H7 (cell line): ENCODE data around the gene REEP3. TPM values are rescaled to one million over a fixed set of nuclear protein-coding genes. Genes with fewer than 3 reads are reported as not detected.
"Not testable (repeated sequence)": the region's sequence is repeated elsewhere in the genome, so short reads cannot be mapped to it uniquely, and the experiment has no call there.

Source experiments
- DNase-seq: peaks from one replicate; pipeline ENCODE4 v3.0.0; 2012
- H3K27me3 ChIP-seq: 2 replicates; pipeline ENCODE4 v1.6.0; 2011; ENCODE audit warnings: mild to moderate bottlenecking, low read length; ENCODE audit not compliant: control insufficient read depth, insufficient read depth
- H3K36me3 ChIP-seq: replicated peaks from 2 replicates; pipeline ENCODE4 v1.5.1; 2011; ENCODE audit warnings: low read length; ENCODE audit not compliant: control insufficient read depth, insufficient read depth
- H3K4me3 ChIP-seq: 2 replicates; pipeline ENCODE4 v1.5.1; 2011; ENCODE audit warnings: low read depth, mild to moderate bottlenecking, control low read depth, low read length, moderate library complexity; ENCODE audit not compliant: insufficient read depth
- total RNA-seq: library from RNA; depleted of rRNA; stranded (reverse); fragments of >200 nt; shearing (Covaris generic); gene quantifications from 2 replicates; pipeline ENCODE4 v1.2.3, GENCODE V29; 2014; rRNA removed

REEP3 gene, protein sequence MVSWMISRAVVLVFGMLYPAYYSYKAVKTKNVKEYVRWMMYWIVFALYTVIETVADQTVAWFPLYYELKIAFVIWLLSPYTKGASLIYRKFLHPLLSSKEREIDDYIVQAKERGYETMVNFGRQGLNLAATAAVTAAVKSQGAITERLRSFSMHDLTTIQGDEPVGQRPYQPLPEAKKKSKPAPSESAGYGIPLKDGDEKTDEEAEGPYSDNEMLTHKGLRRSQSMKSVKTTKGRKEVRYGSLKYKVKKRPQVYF
- total RNA-seq, result 16.1 and 24.5 TPM in 2 replicates

DNA sequence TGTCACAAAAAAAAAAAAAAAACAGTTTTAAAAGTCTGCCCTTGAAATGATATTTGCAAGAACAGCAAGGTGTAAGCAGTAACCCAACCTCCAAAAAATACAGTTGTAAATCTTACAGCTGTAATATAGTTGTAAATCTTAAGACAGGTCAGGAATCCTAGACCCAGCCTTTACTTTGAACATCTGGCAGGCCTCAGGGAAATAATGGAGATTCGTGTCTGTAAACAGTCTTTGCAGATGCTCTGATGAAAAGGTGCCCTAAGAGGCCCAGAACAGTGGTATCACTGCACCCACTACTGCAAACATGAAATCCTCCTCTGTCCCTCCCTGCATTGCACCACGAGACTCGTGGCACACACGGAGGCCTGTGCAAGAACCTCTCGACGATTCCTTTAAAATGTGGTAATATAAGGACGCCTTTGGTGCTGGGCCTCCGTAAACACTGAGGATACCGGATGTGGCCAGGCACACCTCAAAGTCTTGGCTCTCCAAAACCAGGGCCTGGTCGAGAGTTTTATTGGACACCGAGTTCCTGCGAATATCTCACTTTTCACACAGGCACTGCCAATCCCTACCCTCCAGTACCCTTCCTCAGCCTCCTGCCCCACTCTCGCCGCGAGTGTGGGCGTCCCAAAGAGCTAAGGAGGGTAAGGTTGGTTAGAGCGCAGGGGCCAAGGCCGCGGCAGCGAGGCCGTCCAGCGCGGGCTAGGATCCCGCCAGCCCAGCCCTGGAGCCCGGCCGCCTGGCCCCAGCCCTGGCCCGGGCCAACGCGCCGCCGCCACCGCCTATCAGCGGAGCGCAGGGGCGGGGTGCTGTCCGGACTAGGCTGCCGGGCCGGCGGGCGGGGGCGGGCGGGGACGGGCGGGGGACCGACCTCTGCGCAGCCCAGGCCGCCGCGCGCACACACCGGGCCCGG lies at the start of gene REEP3:
Gene REEP3 (plus strand): TSS at position 902 of the 916 bp plus-strand sequence. CDS start 145 bp downstream, outside the sequence.
- Histone ChIP-seq H3K27me3 (no peaks in the 10 kb centered on the region), H3K4me3 (peak within 1 kb of the TSS; percentile 92), H3K36me3 (no peaks in the 10 kb centered on the region)
- peak; percentile 89 for DNase-seq

DNA sequence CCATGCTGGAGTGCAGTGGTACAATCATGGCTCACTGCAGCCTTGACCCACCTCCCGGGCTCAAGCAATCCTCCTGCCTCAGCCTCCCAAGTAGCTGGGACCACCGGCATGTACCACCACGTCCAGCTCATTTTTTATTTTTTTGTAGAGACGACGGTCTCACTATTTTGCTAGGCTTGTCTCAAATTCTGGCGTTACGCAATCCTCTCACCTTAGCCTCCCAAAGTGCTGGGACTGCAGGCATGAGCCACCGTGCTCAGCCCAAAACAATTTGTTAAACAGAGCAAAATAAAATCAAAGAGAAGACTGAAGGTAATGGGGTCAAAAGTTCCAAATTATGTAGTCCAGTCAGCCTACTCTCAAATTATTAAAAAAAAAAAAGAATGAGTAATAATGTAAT lies 46.7 kb upstream of the REEP3 start:
- Histone ChIP-seq H3K4me3 (no peak overlapping the region), H3K27me3 (no peaks in the 10 kb centered on the region), H3K36me3 (no peaks in the 10 kb centered on the region)
- no peak for DNase-seq

DNA sequence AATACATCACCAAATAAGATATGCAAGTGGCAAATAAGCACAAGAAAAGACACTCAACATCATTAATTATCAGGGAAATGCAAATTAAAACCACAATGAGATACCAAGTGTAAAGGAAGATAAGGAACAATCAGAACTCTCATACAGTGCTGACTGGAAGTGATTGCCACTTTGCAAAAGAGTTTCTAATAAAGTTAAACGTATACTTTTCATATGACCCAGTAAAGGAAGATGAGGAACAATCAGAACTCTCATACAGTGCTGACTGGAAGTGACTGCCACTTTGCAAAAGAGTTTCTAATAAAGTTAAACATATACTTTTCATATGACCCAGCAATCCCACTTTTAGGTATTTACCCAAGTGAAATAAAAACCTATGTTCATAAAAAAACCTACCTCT lies 43.3 kb upstream of the REEP3 start:
- H3K27me3 ChIP-seq, result no peaks in the 10 kb centered on the region
- H3K36me3 ChIP-seq, result no peaks in the 10 kb centered on the region
- DNase-seq, result no peak
- no peak overlapping the region for H3K4me3 ChIP-seq

DNA sequence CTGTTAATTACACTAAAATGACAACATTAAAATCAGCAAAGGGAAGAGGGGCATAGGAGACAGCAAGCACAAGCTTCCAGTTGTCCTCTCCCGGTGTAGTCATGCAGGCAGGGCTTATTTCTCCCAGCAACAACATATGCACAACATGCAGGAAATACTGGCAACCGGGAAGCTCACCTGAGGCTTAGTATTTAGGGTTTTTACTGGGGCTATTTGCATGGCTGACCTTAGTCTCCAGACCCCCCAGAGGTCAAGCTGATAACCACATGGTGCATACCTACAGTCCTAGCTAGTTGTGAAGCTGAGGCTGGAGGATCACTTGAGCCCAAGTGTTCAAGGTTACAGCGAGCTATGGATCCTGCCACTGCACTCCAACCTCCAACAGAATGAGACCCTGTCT lies 42.6 kb upstream of the REEP3 start:
- H3K36me3 ChIP-seq, result no peaks in the 10 kb centered on the region
- H3K27me3 ChIP-seq, result no peaks in the 10 kb centered on the region
- no peak overlapping the region for H3K4me3 ChIP-seq
- peak; percentile 36 for DNase-seq

DNA sequence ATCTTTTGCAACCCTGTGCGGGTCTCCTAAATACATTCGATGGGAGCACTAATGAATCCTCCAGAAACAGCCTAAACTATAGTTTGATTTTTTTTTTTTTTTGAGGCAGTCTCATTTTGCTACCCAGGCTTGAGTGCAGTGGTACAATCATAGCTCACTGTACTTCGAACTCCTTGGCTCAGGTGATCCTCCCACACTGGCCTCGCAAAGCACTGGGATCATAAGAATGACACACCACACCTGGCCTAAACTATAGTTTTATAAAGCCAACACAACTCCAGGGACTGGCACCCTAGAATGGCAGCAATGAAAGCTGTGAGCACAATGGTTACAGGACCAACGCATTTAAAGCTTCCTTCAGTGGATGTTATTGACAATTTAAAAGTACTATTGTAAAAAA lies 41.0 kb upstream of the REEP3 start:
- no peaks in the 10 kb centered on the region for H3K27me3 ChIP-seq
- DNase-seq, result no peak

DNA sequence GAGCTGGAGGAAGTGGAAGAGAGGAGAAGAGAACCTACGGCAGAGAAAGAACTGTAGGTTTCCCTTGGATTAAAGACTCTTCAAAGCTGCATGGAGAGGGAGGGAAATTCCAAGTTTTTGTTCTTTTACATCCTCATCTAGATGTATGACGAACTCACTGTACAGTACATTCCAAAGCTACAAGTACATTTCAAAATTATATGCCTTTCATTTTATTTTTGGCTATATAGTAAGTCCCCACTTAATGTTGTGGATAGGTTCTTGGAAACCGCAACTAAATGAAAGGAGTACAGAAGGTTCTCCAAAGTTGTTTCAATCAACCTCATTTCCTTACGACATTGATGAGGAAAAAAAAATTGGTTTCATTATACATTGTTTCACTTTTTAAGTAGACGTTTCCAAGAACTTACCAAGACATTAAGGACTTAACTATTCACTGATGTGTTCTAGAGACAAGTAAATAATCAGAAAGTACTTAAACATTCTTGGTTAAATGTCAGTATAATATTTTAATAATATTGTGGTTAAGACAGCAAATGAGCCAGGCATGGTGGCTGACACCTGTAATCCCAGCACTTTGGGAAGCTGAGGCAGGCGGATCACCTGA lies 39.3 kb upstream of the REEP3 start:
- DNase-seq, result no peak
- no peak overlapping the region for H3K4me3 ChIP-seq
- H3K27me3 ChIP-seq, result no peaks in the 10 kb centered on the region
- no peaks in the 10 kb centered on the region for H3K36me3 ChIP-seq

More for the DNA sequence above, 41.0 kb upstream of the REEP3 start:
- no peaks in the 10 kb centered on the region for H3K36me3 ChIP-seq
- no peak overlapping the region for H3K4me3 ChIP-seq

DNA sequence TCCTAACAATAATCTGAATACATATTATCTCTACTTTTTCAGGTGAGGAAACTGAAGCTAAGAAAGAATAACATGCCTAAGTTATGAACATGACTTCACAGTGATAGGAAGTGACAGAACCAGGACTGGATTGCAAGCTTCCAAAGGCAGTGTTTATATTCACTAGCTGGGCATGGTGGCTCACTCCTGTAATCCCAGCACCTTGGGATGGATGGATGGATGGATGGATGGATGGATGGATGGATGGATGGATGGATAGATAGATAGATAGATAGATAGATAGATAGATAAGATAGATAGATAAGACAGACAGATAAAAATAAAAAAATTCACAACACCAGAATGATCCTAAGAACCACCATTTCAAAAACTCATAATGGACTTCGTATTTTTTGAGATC lies 37.2 kb upstream of the REEP3 start:
- H3K36me3 ChIP-seq, result no peaks in the 10 kb centered on the region
- no peak overlapping the region for H3K4me3 ChIP-seq
- DNase-seq, result no peak
- no peaks in the 10 kb centered on the region for H3K27me3 ChIP-seq

DNA sequence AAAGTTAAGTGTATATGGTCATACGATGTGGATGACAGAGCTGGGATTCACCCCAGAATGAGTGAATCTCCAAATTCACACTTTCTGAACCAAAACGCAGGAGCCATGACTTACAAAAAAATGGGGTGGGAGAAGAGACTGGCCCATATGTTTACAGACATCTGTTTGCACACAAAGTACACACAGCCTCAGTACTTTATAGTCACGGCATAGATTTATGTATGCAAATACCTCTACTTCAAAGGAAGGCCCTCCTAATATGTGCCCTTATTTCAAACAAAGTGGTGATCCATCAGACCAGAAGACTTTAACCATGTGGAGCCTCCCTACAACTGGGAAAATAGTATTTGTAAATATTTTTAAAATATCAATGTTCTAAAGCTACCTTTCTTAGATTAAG lies 33.2 kb upstream of the REEP3 start:
- DNase-seq, result no peak
- H3K4me3 ChIP-seq, result no peak overlapping the region
- H3K36me3 ChIP-seq, result no peaks in the 10 kb centered on the region
- no peaks in the 10 kb centered on the region for H3K27me3 ChIP-seq

DNA sequence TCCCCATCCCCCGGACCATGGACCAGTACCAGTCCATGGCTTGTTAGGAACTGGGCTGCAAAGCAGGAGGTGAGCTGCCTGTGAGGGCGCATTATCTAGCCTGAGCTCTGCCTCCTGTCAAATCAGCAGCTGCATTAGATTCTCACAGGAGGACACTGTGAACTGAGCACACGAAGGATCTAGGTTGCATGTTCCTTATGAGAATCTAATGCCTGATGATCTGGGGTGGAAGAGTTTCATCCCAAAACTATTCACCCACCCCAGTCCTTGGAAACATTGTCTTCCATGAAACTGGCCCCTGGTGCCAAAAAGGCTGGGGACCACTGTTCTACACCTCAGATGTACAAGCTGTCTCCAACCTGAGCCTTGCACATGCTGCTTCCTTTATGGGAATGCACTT lies 31.4 kb upstream of the REEP3 start:
- H3K36me3 ChIP-seq, result no peaks in the 10 kb centered on the region
- H3K27me3 ChIP-seq, result no peaks in the 10 kb centered on the region
- no peak overlapping the region for H3K4me3 ChIP-seq
- no peak for DNase-seq

DNA sequence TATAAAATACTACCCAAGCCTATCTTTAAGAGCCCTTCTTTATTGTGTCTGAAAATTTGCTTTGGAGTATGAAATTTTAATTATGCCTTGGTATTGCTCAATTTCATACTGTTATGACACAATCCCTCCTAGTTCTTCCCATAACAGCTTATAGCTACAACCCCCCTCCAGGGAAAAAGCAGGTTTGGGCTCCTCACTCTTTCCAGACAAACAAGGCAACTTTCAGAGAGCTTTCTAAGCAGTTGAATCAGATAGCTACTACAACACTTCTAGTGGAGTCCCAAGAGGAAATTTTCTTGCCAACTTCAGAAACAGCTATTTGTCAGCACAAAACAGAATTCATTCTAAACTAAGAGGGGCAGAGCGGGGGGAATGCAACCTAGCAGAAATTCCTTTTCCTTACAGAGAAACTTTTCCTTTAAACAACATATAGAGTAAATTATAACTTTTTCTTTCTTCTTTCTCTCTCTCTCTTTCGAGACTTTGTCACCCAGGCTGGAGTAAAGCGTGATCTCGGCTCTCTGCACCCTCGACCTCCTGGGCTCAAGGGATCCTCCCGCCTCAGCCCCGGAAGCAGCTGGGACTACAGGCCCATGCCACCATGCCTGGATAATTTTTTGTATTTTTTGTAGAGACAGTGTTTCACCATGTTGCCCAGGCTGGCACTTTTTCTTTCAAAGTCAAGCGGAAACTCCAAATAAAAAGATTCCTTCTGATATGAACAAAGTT lies 29.4 kb upstream of the REEP3 start:
- no peak for DNase-seq
- H3K36me3 ChIP-seq, result no peaks in the 10 kb centered on the region
- H3K4me3 ChIP-seq, result no peak overlapping the region
- no peaks in the 10 kb centered on the region for H3K27me3 ChIP-seq

DNA sequence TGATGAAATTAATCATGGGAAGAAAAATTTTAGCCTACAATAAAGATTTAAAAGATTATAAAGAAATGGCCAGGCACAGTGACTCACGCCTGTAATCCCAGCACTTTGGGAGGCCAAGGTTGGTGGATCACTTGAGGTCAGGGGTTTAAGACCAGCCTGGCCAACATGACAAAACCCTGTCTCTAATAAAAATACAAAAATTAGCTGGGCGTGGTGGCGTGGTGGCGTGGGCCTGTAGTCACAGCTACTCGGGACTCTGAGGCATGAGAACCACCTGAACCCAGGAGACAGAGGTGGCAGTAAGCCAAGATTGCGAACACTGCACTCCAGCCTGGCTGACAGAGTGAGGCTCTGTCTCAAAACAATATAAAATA lies 28.9 kb upstream of the REEP3 start:
- H3K27me3 ChIP-seq, DNase-seq, H3K4me3 ChIP-seq, H3K36me3 ChIP-seq: not testable (repeated sequence)

DNA sequence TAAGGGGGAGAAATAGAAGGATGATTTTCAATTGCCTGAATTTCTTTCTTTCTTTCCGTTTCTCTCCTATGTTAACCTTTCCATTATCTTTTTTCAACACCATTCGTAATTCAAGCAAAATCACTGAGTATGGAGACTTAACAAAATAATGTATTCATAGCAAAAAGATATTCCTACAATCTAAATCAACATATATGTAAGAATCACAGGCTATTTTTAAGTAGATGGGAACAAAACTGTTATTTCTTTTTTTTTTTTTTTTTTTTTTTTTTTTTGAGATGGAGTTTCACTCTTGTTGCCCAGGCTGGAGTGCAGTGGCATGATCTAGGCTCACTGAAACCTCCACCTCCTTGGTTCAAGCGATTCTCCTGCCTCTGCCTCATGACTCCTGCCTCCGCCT lies 28.2 kb upstream of the REEP3 start:
- Histone ChIP-seq H3K36me3 (no peaks in the 10 kb centered on the region), H3K4me3 (no peak overlapping the region), H3K27me3 (no peaks in the 10 kb centered on the region)
- no peak for DNase-seq

DNA sequence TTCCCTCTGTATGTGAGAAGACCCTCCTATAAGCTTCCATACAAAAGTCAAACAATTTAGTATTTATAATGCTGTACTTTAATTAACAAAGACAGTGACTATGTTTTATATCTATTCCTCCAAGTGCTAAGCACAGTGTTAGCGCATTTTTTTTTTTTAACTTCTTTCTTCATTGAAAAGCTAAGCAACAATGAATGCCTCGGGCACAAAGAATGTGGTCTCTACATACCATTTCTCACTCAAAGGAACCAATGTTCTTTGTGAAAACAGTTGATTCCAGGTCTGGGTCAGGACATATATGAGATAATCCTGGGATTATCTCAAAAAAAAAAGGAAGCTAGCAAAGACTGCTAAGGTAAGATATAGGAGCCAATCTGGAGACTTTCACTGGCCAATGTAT lies 26.2 kb upstream of the REEP3 start:
- Histone ChIP-seq H3K36me3 (no peaks in the 10 kb centered on the region), H3K27me3 (no peaks in the 10 kb centered on the region), H3K4me3 (no peak overlapping the region)
- DNase-seq, result no peak

DNA sequence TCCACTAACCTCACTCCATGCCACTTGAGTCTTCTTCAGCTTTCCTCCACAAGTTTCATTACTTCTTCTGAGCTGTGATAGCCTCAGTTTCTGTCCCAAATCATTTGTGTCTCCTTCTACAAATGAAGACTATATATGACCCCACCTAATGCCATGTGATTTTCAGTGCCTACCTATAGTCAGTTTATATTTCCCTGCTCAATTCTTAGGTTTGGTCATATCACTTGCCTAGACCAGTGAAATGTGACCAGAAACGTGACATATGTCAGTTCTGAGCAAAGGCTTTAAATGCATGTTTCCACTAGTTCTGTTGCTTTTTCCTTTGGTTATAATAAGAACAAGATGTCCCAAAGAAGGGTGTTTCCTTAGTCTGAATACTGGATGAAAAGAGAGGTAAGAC lies 24.6 kb upstream of the REEP3 start:
- H3K36me3 ChIP-seq, result no peaks in the 10 kb centered on the region
- H3K4me3 ChIP-seq, result no peak overlapping the region
- no peak for DNase-seq
- no peaks in the 10 kb centered on the region for H3K27me3 ChIP-seq
